T follicular helper cell (primary cell): ENCODE measurements around the gene KBTBD13.

Source experiments
- DNase-seq: peaks from one replicate; pipeline ENCODE4 v3.0.0-alpha.2; 2020; ENCODE audit warnings: low read depth

The KBTBD13 gene

DNA sequence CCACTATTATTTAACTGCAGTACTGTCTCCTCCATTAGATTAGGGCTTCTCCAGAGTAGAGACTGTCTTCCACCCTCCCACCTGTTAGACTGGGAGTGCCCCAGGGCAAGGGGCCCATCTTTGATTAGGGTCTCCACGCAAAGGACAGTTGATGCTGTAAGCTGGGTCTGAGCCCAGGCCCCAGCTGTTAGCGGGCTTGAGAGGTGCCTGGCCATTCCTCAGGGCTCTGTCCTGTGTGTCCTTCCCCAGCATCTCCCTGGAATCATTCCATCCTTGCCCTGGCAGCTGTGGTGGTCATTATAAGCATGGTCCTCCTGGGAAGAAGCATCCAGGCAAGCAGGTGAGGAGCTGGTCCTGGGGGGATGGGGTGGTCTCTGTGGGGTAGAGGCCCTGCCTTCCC lies 25.3 kb upstream of the KBTBD13 start:
- no peak for DNase-seq

DNA sequence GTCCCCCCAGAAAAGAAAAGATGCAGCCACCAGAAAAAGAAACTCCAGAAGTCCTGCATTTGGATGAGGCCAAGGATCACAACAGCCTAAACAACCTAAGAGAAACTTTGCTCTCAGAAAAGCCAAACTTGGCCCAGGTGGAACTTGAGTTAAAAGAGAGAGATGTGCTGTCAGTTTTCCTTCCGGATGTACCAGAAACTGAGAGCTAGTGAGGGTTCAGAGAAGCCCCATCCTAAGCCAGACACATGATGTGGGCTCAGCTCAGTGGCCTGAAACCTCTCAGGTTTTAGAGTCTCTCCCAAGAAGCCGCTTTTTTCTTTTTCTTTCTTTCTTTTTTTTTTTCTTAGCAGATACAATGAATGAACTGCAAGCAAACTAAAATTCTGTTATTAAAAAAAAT lies 23.6 kb upstream of the KBTBD13 start:
- DNase-seq, result no peak

- peak; percentile 22 for DNase-seq
Measured at GRCh38 chr15:65054333-65055200, 22.0 kb upstream of the KBTBD13 start.

- no peak for DNase-seq
Measured at GRCh38 chr15:65055201-65055870, 21.2 kb upstream of the KBTBD13 start.

GRCh38 chr15:65056106-65056505 lies 20.4 kb upstream of the KBTBD13 start:
- no peak for DNase-seq

- no peak for DNase-seq
Measured at GRCh38 chr15:65056868-65057548, 19.5 kb upstream of the KBTBD13 start.

DNA sequence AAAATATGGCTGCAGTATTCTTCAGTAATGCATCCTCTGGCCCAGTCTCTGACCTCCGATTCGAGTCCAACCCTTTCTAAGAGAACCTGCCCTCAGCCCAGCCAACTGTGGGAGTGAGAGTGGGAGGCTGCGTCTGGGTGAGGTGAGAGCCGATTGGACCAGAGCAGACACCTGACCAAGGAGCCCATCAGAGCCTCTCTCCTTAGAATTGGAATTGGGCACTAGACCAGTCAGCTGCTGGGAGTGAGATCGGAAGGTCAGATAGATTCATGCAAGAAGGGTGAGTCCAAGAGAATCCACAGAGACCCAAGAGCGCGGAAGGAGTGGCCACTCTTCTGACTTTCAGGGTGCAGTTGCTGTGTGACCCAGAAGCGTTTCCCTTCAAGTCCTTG lies 19.0 kb upstream of the KBTBD13 start:
- DNase-seq, result no peak

GRCh38 chr15:65058394-65059368 lies 17.9 kb upstream of the KBTBD13 start:
- no peak for DNase-seq

DNA sequence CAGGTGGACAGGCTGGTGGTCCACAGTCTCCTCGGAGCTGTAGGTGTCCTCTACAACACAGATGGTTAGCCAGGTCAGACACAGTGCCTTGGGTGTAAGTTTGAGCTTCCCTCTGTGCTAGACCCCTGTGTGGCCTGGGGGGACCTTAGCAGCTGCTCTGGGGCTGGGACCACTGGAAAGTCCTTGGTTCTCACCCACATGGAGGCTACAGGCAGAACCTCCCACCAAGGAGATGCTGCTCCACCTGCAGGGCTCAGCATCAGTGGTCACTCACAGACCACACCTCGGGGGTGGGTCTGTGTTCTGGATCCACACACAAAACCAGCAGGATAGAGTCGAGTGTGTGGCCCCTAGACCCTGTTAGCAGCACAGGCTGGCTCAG lies 17.2 kb upstream of the KBTBD13 start:
- DNase-seq, result no peak

DNA sequence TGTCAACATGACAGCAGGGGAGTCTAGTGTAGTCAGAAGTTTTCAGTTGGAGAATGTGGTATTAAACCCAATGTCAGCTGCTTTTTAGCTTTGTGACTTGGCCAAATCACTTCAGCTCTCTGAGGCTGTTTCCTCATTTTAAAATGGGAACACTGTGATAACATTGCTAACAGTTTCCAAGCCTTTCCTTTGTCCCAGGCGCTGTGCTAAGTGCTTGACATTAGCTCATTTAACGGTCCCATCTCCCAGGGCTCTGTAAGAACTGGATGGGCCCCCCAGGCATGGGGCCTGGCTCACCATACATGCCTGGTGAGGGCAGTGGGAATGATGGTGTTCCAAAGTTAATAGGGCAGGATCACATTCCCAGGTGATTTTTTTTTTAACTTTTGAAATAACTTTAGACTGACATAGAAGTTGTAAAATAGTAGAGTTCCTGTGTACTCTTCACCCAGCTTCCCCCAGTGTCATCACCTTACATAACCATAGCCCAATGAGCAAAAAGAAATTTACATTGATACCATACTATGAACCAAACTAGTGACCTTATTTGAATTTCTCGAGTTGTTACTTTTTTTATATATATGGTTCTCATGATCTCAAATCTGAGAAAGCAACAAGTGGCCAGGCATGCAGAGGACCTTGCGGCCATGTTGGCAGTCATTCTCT lies 16.5 kb upstream of the KBTBD13 start:
- DNase-seq, result no peak

- no peak for DNase-seq
Measured at GRCh38 chr15:65060641-65061397, 15.7 kb upstream of the KBTBD13 start.

GRCh38 chr15:65062061-65062460 lies 14.5 kb upstream of the KBTBD13 start:
- DNase-seq, result no peak

GRCh38 chr15:65062726-65063125 lies 13.8 kb upstream of the KBTBD13 start:
- no peak for DNase-seq

GRCh38 chr15:65066001-65066634 lies 10.4 kb upstream of the KBTBD13 start:
- DNase-seq, result no peak

DNA sequence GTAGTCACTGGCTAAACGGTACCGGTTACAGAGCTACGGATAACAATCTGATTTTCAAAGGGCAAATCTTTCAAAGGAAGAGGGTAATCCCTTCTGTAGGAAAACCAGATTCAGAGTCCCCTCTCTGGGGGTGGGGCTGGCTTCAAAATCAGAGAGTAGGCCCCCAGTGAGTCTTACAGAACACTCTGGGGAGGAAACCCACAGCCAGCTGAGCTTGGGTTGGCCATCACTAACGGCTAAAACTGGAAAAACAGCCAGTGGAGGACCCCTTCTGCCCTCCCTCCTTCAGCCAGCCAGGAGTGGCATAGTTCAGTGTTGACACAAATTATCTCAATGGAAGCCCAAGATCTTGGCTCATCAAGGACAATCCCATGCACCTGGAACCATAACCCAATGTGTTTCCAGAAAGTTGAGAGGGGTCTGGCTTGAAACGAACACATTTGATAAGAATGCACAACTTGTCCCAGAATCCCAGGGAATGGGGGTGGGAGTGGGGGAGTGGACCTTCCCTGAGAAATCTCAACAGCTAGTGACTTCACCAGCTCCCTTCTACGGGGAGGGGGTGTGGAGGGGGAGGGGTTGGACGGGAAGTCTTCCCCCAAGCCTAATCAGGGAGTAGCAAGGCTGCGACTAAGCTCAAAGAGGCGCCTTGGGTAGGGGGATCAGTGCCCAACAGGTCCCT lies 9.8 kb upstream of the KBTBD13 start:
- DNase-seq, result no peak

DNA sequence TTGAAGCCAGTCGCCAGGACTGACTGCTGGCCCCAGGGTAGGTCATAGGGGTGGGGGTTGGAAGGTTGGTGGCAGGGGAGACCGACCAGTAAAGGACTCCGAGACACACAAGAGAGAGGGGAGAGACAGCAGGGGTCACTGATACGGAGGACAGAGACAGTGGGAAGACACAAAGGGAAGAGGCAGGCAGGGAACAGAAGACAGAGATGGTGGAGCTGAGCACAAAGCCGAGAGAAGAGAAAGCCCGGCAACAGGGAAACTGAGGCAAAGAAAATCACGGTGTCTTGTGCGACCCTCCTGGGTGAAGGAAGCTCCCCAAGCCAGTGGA lies 9.3 kb upstream of the KBTBD13 start:
- DNase-seq, result no peak

DNA sequence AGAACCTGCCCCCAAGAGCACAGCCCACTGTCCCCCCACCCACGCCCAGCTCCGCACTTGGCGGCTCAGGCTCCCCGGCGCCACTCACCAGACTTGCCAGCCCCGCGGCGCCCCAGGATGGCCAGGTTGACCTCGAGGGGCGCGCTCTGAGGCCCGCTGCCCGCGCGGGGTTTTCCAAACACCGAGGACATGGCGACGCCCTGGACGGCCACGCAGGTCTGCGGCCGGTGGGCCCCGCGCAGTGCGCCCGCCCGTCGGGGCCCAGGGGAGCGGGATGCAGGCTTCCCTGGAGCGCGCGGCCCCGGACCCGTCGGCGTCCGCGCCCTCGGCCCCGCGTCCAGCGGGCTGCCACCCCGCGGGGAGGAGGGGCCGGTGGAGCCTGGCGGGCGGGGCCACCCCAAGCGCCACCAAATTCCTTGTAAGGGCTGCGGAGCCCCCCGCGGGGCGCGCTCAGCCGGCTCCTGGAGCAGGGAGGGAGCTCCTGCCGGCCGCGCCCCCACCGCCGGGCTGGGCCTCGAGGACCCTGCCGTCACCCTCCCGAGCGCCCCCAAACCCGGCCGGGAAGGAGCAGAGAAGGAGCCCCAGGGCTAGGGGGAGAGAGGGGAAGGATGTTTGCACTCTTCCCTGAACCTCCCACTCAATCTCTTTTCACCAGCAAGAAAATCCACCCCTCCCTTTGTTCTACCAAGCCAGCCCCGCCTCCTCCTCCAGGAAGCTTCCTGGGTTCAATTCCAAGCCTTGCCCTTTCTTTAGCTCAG lies 8.7 kb upstream of the KBTBD13 start, which contains the start of gene RASL12:
TSS of gene RASL12 (minus strand) at position 347 of the 758 bp plus-strand sequence. CDS start at position 191, 156 bp downstream.
- no peak for DNase-seq

DNA sequence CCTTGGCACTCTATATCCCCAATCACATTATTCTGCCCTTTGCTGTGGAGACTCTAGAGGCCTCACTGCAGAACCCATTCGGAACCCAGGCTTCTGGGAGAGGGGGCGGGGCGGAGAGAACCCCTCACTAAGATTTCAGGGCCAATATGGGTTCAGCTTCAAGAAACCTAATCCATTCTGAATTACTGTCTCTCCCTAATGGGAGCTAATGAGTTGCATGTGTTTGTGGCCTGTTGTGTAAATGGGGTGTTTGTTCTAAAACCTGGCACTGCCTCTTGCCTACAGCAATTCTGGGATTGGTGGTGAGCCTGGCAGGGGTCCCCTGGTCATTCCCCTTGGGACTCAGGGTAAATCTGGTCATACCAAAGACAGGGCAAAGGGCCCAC lies 8.2 kb upstream of the KBTBD13 start:
- DNase-seq, result no peak

- DNase-seq, result no peak
Measured at GRCh38 chr15:65069179-65069578, 7.4 kb upstream of the KBTBD13 start.
